HEK293T (cell line): Measurements from ENCODE around the gene SH3RF1.

Source experiments
- CTCF ChIA-PET: fragments of 350-600 bp; formaldehyde crosslinking; extraction: SDS; loops from one replicate; lab custom pipeline; 2021; ENCODE audit warnings: antibody characterized with exemption, inconsistent platforms; lab: Yijun Ruan, JAX
- POLR2A ChIA-PET: fragments of 350-600 bp; formaldehyde crosslinking; extraction: SDS; loops from one replicate; lab custom pipeline; 2020; ENCODE audit warnings: antibody characterized with exemption, inconsistent platforms; lab: Yijun Ruan, JAX
- DNase-seq: peaks from one replicate; pipeline ENCODE4 v3.0.0; 2012; ENCODE audit warnings: mixed read lengths; ENCODE audit errors: extremely low spot score
- ARNT ChIP-seq: fragments of 450-650 bp; IDR thresholded peaks from 2 replicates; pipeline ENCODE4 v1.6.1; 2017; ENCODE audit warnings: mild to moderate bottlenecking
- BHLHE40 ChIP-seq: fragments of 450-650 bp; IDR thresholded peaks from 2 replicates; pipeline ENCODE4 v1.6.1; 2016; ENCODE audit warnings: mild to moderate bottlenecking, moderate library complexity, borderline replicate concordance
- CTBP1 ChIP-seq: fragments of 450-650 bp; IDR thresholded peaks from 2 replicates; pipeline ENCODE4 v1.6.1; 2016; ENCODE audit warnings: borderline replicate concordance
- ELF4 ChIP-seq: fragments of 450-650 bp; IDR thresholded peaks from 2 replicates; pipeline ENCODE4 v1.6.1; 2017; ENCODE audit warnings: antibody characterized with exemption
- FOXA1 ChIP-seq: fragments of 450-650 bp; IDR thresholded peaks from 2 replicates; pipeline ENCODE4 v1.6.1; 2016; ENCODE audit warnings: mild to moderate bottlenecking
- FOXK2 ChIP-seq: fragments of 450-650 bp; IDR thresholded peaks from 2 replicates; pipeline ENCODE4 v1.6.1; 2016; ENCODE audit warnings: mild to moderate bottlenecking
- FOXM1 ChIP-seq: fragments of 450-650 bp; IDR thresholded peaks from 2 replicates; pipeline ENCODE4 v1.6.1; 2017; ENCODE audit warnings: mild to moderate bottlenecking, borderline replicate concordance
- HDGF ChIP-seq: fragments of 450-650 bp; IDR thresholded peaks from 2 replicates; pipeline ENCODE4 v1.6.1; 2017; ENCODE audit warnings: antibody characterized with exemption, borderline replicate concordance
- L3MBTL2 ChIP-seq: fragments of 450-650 bp; conservative IDR thresholded peaks from 2 replicates; pipeline ENCODE4 v1.6.1; 2016; ENCODE audit warnings: mild to moderate bottlenecking
- LEF1 ChIP-seq: fragments of 450-650 bp; IDR thresholded peaks from 2 replicates; pipeline ENCODE4 v1.6.1; 2017; ENCODE audit warnings: mild to moderate bottlenecking, borderline replicate concordance
- NFRKB ChIP-seq: fragments of 450-650 bp; IDR thresholded peaks from 2 replicates; pipeline ENCODE4 v1.6.1; 2016; ENCODE audit warnings: mild to moderate bottlenecking, moderate library complexity
- PKNOX1 ChIP-seq: fragments of 450-650 bp; IDR thresholded peaks from 2 replicates; pipeline ENCODE4 v1.6.1; 2016
- SP1 ChIP-seq: fragments of 450-650 bp; IDR thresholded peaks from 2 replicates; pipeline ENCODE4 v1.6.1; 2017
- SUZ12 ChIP-seq: fragments of 450-650 bp; IDR thresholded peaks from 2 replicates; pipeline ENCODE4 v1.6.1; 2016; ENCODE audit warnings: mild to moderate bottlenecking
- TARDBP ChIP-seq: fragments of 450-650 bp; IDR thresholded peaks from 2 replicates; pipeline ENCODE4 v1.6.1; 2016
- ZNF384 ChIP-seq: fragments of 450-650 bp; IDR thresholded peaks from 2 replicates; pipeline ENCODE4 v1.6.1; 2016

The SH3RF1 gene

GRCh38 chr4:169115144-169115896, 155.4 kb downstream of the SH3RF1 start:
- CTCF ChIA-PET = no interaction called here
- no peak for TF ChIP-seq SUZ12
- no peak for TF ChIP-seq TARDBP
- TF ChIP-seq HDGF = no peak
- no peak for TF ChIP-seq SP1
- no peak for TF ChIP-seq LEF1
- TF ChIP-seq ZNF384 = no peak
- TF ChIP-seq FOXK2 = no peak
- TF ChIP-seq PKNOX1 = no peak
- TF ChIP-seq NFRKB = no peak
- no peak for DNase-seq
- POLR2A ChIA-PET = interaction anchor here (1.3 kb wide), 1 partner anchor 154 kb away, joined by 3 read pairs; no protein-coding TSS in a partner anchor

- TF ChIP-seq ELF4 (no peak), NFRKB (no peak), PKNOX1 (no peak), HDGF (no peak), FOXM1 (no peak), ARNT (no peak), SP1 (no peak), FOXK2 (no peak), CTBP1 (no peak), ZNF384 (no peak), L3MBTL2 (no peak), BHLHE40 (no peak), TARDBP (no peak), FOXA1 (no peak), SUZ12 (no peak), LEF1 (no peak)
- no peak for DNase-seq
- CTCF ChIA-PET = no interaction called here
- POLR2A ChIA-PET = no interaction called here
Measured at GRCh38 chr4:169114341-169114974, 156.3 kb downstream of the SH3RF1 start.

- no peak for DNase-seq
- POLR2A ChIA-PET = no interaction called here
- TF ChIP-seq FOXM1 (no peak), ELF4 (no peak), NFRKB (no peak), ARNT (no peak), BHLHE40 (no peak), ZNF384 (no peak), CTBP1 (no peak), HDGF (no peak)
- CTCF ChIA-PET = no interaction called here
Measured at GRCh38 chr4:169110633-169111032, 160.1 kb downstream of the SH3RF1 start.

- CTCF ChIA-PET = no interaction called here
- no peak for TF ChIP-seq ARNT
- POLR2A ChIA-PET = interaction anchor here (0.9 kb wide), 1 partner anchor 99 kb away, joined by 4 read pairs; the partner anchor contains the start of gene CBR4
- DNase-seq = no peak
Measured at GRCh38 chr4:169109035-169109675, 161.6 kb downstream of the SH3RF1 start.

- no peak for DNase-seq
- ChIA-PET POLR2A (interaction anchor here (0.9 kb wide), 1 partner anchor 98 kb away, joined by 4 read pairs; the partner anchor contains the start of gene CBR4), CTCF (no interaction called here)
- no peak for TF ChIP-seq TARDBP
- no peak for TF ChIP-seq FOXM1
- no peak for TF ChIP-seq SP1
- TF ChIP-seq CTBP1 = no peak
- no peak for TF ChIP-seq L3MBTL2
- no peak for TF ChIP-seq SUZ12
- TF ChIP-seq ELF4 = no peak
- no peak for TF ChIP-seq FOXA1
- TF ChIP-seq BHLHE40 = no peak
- TF ChIP-seq PKNOX1 = no peak
- no peak for TF ChIP-seq NFRKB
- no peak for TF ChIP-seq ZNF384
- no peak for TF ChIP-seq LEF1
- no peak for TF ChIP-seq FOXK2
- TF ChIP-seq ARNT = no peak
Measured at GRCh38 chr4:169108303-169108702, 162.5 kb downstream of the SH3RF1 start.

GRCh38 chr4:169107528-169107927, 163.2 kb downstream of the SH3RF1 start:
- ChIA-PET CTCF (no interaction called here), POLR2A (no interaction called here)
- TF ChIP-seq NFRKB = no peak
- no peak for TF ChIP-seq FOXK2
- no peak for TF ChIP-seq CTBP1
- TF ChIP-seq FOXM1 = no peak
- no peak for TF ChIP-seq L3MBTL2
- TF ChIP-seq LEF1 = no peak
- no peak for TF ChIP-seq ZNF384
- TF ChIP-seq FOXA1 = no peak
- no peak for TF ChIP-seq HDGF
- TF ChIP-seq BHLHE40 = no peak
- no peak for TF ChIP-seq ARNT
- TF ChIP-seq TARDBP = no peak
- no peak for TF ChIP-seq SP1
- no peak for TF ChIP-seq PKNOX1
- no peak for TF ChIP-seq ELF4
- no peak for DNase-seq
